Right renal pelvis (tissue), 4 donors: Measurements from ENCODE around the gene MRPL34. TPM values are rescaled to one million over a fixed set of nuclear protein-coding genes. Genes with fewer than 3 reads are reported as not detected.
"Not testable (repeated sequence)": the region's sequence is repeated elsewhere in the genome, so short reads cannot be mapped to it uniquely, and the experiment has no call there.

Source experiments
- DNase-seq, 4 donors: peaks; one replicate each; pipeline ENCODE4 v3.0.0-alpha.2; 2013; ENCODE audit warnings: low read depth in 4 of 4, low spot score in 3 of 4, missing footprints in 1 of 4
- polyA plus RNA-seq, 4 donors: library from polyadenylated mRNA; unstranded; fragments of 120-200 nt; gene quantifications; one replicate each; pipeline ENCODE4 v1.2.1, GENCODE V29; 2013; ENCODE audit not compliant: insufficient read length in 4 of 4

MRPL34 gene
- polyA plus RNA-seq, 4 donors, result 47.7 to 63.3 (median 51.3) TPM

DNA sequence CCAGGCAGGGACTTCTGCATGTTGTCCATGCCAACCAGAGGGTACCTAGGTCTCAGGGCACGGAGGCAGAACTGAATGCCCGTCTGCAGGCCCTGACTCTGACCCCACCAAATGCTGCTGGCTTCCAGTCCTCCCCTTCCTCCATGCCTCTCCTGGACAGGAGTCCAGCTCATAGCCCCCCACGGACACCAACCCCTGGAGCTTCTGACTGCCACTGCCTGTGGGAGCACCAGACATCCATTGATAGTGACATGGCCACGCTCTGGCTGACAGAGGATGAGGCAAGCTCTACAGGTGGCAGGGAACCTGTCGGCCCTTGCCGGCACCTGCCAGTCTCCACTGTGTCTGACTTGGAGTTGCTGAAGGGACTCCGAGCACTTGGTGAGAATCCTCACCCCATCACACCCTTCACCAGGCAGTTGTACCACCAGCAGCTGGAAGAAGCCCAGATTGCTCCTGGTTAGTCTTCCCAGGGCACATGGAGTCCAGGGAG lies 22.1 kb upstream of the MRPL34 start:
- DNase-seq, result no peak

DNA sequence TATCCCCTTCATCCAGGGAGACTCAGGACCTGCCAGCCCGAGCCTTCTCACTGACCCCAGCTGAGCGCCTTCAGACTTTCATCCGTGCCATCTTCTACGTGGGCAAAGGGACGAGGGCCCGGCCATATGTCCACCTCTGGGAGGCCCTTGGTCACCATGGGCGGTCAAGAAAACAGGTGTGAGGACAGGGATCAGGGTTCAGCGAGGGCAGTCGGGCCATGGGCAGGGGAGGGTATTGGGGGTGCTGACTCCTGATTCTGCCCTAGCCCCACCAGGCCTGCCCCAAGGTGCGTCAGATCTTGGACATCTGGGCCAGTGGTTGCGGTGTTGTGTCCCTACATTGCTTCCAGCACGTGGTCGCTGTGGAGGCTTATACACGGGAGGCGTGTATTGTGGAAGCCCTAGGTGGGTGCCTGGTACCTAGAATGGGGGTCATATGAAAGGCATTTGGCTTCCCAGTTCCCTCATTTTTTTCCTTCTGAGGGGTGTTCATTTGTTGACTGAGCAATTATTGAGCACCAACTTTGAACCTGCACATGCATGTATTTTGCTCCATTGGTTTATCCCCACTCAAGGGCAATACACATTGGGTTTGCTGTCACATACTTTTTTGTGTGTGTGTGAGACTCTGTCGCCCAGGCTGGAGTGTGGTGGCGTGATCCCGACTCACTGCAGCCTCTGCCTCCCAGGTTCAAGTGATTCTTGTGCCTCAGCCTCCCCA lies 20.1 kb upstream of the MRPL34 start:
- DNase-seq, result no peak

DNA sequence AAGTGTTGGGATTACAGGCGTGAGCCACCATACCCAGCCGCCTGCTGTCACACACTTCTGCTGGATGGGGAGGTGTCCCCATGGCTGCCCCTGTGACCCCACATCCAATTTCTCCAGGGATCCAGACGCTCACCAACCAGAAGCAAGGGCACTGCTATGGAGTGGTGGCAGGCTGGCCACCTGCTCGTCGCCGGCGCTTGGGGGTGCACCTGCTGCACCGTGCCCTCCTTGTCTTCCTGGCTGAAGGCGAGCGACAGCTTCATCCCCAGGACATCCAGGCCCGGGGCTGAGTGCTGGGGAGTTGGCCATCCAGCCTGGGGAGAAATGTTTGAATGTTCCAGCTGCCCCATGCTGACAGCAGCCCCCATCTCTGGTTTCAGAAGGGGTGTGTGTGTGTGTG lies 19.4 kb upstream of the MRPL34 start:
- DNase-seq, result no peak

DNA sequence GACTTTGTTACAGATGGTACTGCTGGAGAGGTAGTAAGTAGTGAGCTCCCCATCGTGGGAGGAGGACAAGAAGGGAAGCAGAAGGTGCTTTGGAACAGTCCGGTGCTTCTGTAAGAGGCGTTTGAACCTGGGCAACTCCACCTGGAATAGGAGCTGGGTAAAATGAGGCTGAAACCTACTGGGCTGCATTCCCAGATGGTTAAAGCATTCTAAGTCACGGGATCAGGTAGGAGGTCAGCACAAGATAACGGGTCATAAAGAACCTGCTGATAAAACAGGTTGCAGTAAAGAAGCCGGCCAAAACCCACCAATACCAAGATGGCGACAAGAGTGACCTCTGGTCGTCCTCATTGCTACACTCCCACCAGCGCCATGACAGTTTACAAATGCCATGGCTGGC lies 18.9 kb upstream of the MRPL34 start:
- no peak for DNase-seq

DNA sequence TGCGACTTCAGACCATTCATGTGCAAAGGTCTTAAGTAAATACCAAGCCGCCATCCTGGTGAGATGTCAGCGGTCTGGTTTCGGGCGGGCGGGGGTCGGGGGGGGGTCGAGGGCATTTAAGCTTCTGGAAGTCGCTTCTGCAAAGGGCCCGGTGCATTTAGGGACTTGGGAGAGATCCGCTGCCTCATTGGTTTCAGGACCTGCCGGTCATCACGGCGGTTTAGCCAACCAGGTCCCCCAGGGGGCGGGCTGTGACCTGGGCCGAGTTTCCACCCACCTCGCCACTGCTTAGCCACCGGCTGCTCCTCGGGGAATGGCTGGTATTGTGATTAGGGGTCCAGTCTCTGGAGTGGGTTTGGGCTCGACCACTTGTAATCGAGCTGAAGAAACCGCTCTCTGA lies 16.2 kb upstream of the MRPL34 start:
- peak in 2 of 4 donors; percentile 42 to 53 for DNase-seq

DNA sequence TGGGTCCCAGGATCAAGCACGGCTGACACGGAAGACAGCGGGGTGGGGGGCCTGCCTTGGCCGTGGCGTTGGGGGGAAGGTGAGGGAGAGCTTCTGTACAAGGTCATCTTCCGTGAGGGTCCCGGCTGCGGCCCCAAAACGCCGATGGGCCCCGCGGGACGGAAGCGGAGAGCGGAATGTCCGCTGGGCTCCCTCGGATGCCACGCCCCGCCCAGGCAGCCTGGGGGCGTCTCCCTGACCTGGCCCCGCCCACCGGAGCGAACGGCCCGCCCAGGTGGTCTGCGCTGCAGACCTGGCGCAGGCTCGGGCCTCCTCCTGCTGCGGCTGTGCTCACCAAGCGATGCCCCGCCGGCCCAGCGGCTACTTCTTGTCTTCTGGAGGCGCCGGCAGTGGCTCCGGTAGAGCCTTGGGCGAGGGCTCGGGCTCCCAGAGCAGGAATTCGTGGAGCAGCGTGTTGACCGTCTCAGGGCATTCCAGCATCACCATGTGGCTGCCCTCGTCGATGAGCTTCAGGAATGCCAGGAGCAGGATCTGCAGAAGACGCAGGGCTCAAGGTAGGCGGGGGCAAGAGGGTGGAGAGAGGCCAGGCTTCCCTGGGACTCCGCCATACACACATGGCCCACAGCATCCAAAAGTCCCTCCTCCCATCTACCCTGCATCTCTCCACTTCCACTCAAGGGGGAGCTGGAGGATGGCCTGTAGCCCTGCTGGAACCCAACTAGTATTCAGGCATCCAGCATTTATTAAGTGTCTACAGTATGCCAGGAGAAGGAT lies 13.2 kb upstream of the MRPL34 start:
- DNase-seq, result peak; percentile 64 to 68 (median 65)

DNA sequence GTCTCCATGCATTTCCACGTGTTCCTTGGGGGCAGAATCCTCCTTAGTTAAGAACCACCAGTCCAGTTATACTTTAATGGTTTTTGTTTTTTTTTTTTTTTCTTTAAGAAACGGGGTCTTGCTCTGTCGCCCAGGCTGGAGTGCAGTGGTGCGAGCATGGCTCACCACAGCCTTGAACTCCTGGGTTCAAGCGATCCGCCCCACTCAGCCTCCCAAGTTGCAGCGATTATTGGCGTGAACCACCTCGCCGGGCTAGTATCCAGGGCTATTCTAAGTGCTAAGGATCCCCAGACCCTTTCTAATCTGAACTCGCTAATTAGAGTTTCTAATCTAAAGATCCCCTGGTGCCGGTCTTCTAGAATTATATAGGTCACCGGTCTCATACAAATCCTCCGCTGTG lies 12.1 kb upstream of the MRPL34 start:
- DNase-seq, result no peak

DNA sequence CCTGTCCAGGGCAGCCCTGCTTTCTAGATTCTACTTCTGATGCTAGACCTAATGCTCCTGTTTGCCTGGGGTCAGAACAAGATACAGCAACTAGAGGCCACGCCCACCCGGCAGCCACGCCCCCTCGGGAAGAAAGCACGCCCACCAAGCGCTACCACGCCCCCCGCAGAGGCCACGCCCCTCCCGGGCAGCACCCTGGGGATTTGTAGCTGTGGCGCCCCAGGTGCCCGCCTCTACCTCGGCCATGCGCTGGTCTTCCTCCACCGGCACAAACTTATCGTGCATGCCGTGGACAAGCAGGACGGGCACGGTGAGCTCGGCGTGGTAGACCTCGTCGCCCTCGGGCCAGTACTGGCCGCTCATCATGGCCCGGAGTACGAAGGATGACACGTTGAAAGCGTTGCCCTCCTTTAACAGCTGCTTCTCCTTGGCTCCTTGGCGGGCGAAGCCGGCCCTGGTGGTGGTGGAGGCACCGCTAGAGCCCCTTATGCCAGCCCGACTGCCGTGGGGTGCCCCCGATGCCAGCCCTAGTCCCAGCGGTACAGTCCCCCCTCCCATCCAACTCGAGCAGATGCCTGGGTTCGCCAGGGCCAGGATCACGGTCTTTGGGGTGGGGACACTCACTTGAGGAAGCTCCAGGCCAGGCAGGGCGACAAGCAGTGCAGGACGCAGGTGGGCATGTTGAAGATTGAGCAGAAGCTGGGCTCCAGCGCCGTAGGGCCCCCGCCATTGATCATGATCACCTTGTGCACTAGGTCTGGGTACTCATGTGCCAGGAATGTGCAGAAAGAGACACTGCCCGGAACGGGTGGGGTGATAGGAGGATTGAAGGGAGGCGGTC lies 11.4 kb upstream of the MRPL34 start:
- DNase-seq, result no peak

DNA sequence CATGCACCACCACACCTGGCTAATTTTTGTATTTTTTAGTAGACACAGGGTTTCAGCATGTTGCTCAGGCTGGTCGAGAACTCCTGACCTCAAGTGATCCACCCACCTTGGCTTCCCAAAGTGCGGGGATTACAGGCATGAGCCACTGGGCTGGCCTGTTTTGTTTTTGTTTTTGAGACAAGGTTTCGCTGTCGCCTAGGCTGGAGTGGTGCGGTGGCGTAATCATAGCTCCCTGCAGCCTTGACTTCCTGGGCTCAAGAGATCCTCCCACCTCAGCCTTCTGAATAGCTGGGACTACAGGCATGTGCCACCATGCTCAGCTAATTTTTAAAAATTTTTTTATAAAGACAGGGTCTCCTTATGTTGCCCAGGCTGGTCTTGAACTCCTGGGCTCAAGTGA lies 10.1 kb upstream of the MRPL34 start:
- DNase-seq, result not testable (repeated sequence)

DNA sequence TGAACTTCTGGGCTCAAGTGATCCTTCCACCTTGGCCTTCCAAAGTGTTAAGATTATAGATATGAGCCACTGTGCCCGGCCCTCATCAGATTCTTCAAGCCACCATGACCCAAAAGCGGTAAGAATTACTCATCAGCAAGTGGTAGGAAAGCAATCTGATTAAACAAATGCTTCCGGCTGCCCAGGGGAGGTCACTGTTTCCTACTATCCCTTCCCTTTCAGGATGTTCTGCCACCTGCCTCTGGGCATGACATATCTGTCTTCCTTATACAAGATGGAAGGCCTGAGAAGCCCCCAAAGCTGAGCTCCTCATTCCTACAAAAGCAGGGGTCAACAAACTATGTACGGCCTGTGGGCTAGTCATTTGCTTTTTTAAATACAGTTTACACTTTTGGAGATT lies 9.4 kb upstream of the MRPL34 start:
- DNase-seq, result no peak

DNA sequence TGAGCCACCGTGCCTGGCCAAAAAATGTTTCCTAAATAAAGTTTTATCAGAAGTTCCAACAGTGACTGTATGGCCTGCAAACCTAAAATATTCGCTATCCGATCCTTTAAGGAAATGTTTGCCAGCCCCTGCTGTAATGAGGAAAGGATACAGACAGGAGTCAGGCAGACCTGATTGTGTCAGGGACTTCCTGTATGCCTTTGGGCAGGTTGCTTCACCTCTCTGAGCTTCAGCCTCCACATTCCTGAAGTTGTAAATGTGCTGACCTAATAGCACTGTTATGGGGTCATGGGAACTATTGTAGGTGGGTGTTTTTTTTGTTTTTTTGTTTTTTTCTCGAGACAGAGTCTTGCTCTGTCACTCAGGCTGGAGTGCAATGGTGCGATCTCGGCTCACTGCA lies 8.7 kb upstream of the MRPL34 start:
- DNase-seq, result no peak

DNA sequence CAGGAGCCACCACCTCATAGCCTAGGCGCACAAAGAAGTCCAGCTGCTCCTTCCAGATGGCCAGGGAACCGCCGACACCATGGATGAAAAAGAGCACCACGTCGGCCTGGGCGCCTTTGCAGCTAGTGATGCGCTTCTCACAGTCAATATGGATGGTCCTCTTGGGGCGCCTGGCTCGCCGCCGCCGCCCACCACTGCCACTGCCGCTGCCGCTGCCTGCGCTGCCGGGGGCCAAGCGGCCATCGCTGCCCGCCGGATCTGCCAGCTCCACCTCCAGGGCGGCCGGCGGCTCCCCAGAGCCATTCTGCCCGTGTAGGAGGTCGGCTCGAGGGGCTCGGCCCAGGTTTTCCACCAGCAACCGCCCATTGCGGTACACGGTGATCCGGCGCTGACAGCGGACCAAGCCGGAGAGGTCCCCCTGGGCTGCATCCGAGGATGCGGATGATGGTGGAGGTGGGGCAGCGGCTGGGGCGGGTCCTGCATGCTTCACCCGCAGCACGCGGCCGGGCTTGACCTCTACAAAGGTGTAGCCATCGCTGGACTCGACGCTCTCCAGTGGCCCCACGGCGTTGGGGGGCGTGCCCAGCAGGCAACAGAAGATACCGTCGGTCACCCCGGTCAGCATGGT lies 4.6 kb upstream of the MRPL34 start:
- no peak for DNase-seq

DNA sequence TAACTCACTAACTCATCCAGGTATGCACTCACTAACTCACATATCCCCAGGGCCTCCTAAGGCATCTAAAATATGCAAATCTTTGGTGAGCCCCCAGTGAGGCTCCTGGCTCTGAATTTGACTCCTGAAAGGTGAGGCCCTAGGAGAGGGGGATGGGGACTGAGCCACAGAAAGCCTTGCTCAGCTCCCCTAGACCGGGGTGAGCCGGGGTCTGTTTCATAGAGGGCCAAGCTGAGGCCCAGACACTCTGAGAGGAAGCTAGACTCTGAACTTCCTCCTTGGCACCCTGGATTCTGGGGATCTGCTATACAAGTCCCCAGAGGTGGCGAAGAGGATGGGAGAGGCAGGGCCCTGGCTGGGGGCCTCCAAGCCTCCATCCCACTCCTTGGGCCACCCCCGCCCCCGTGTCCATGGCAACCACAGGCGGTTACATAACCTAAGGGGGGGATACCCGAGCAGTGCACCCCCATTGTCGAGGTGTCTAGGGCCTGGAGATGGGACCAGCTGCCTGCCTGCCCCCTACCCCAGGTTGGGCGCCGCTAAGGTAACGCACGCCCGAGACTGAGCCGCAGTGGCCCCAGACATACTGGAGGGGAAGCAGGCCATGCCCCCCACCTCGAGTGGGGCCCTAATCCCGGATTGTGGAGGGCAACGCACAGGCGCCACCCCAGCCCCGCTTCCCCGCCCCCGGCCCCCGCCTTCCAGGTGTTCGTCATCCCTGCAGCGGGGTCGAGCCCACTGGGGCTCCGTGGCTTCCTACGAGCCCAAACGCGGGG lies 3.1 kb upstream of the MRPL34 start:
- DNase-seq, result no peak

DNA sequence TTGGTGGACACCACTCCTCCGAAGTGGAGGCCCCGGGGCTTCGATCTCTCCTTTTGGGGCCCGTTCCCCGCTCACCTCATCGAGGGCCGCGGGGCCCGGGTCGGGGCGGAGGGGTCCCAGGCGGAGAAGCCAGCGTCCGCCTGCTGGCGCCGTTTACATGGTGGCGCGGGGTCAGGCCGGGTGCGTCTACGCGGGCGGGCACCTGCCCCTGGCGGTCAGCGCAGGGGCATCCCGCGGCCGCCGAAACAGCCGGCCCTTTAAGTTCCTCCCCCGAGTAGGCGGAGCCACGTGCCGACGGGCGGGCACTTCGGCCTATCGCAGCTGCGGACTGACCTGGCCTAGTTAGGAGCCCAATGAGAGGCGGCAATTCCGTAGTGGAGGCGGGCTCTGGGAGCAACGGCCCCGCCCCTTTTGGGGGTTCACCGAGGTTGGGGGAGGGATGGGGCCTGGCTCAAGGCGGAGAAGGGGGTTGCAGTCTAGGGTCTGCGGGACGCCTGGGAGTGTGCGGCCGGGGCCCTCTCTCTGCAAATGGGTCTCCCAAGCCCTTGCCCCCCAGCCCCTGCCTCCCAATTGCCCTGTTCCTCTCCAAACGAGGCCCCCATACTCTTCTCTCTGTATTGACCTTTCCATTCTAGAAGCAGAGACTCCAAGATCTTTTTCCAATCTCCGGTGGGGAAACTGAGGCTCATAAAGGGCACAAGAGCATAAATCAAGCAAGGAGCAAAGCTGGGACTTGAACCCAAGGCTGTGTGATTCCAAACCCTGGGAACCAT lies 2.3 kb upstream of the MRPL34 start, which contains the start of gene ABHD8:
Gene ABHD8, minus strand, starts transcription at position 259 of the 773 bp plus-strand sequence. CDS start 1,809 bp downstream, outside the sequence.
- DNase-seq, result peak; percentile 85 to 91 (median 88)

DNA sequence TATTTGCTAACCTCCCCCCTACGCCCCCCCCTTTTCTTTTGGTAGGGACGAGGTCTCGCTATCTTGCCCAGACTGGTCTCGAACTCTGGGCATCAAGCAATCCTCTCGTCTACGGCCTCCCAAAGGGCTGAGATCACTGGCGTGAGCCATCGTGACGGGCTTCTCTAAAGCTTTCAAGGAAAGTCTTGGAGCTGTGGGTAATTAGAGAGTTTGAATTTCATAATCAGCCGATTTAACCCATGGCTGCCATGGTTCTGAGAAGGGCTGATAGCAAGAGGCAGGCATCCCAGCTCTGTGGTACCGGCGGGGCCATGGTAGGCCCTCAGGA lies 1.8 kb upstream of the MRPL34 start:
- DNase-seq, result no peak

DNA sequence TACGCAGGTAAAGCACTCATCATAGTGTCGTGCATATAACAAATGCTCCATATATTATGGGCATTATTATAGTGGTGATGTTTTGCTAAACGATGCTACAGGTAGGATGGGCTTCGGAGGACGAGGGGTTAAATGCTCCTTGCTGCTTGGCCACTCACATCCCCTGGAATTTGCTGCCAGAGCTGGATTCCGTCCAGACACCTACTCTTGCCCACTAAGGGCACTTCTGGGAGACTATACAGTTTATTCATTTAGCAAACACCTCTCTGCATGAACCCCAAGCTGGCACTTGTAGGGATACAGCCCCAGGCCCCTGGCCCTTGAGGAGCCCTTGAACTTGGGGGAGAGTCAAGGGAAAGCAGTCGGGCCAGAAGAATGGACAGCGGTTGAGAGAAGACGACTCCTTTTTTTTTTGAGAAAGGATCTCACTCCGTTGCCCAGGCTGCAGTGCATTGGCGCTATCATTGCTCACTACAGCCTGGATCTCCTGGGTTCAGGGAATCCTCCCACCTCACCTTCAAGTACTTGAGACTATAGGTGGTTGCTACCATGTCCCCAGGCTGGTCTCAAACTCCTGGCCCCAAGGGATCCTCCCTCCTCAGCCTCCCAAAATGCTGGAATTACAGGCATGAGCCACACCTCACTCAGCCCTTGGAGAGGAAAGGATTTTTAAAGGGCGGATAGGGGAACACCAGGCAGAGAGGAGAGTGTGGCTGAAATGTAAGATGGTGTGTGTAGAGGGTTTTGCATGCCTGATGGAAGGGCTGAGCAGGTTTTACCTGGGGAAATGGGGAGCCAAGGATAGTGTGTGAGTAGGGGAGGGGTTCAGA lies 1.1 kb upstream of the MRPL34 start:
- no peak for DNase-seq

DNA sequence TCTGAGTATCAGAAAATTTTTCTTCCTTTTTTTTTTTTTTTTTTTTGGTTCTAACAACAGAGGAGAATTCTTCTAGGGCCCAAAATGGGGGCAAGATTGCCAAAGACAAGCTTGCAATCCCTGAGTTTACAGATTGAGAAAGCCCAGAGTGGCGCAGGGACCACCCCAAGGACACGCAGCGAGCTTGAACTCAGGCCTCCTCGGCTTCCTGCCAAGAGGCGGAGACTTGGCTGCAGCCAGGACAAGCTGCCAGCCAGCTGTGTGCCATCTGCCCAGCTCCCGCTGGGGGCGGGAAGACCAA lies 506 bp upstream of the MRPL34 start:
- DNase-seq, result no peak

DNA sequence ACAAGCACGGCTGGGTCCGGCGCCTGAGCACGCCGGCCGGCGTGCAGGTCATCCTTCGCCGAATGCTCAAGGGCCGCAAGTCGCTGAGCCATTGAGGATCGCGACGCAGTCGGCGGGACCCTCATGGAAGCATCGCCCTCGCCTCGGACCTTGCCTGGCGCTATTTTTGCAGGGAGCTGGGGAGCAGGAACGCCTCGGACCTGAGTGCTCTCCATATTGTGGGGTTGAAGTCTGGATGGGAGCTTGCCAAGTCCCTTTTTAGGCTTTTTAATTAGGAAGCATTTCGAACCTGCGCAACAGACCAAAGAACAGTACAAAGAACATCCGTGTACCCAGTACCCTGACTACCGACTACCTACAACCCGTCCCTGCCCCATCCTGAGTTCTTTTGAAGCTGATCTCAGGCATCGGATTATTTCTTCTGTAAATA lies 628 bp downstream of the MRPL34 start:
- DNase-seq, result no peak
